HCT116 (cell line): Measurements from ENCODE around the gene MELTF. TPM values are rescaled to one million over a fixed set of nuclear protein-coding genes. Genes with fewer than 3 reads are reported as not detected.
A peak's percentile ranks its signal among the peaks of the same experiment; 100 is the strongest.

Experiments
- ATAC-seq: fragments of 200-7000 bp; cut with Tn5 transposase; 2 replicates; pipeline ENCODE4 v1.9.1; 2020; ENCODE audit warnings: mild to moderate bottlenecking, moderate library complexity
- BruUV-seq: library from RNA; stranded (reverse); fragments of 400-500 nt; replicated peaks from 2 replicates; lab custom pipeline; 2021; lab: Mats Ljungman, UMichigan
- CTCF ChIA-PET: fragments of 300-600 bp; sonication (Branson Sonifier 250); formaldehyde crosslinking; loops from one replicate; lab custom pipeline; 2021; ENCODE audit warnings: antibody characterized with exemption; lab: Charles Lee
- POLR2A ChIA-PET: fragments of 300-600, 350-600 bp; sonication (Branson Sonifier 250); formaldehyde crosslinking; loops from one replicate; lab custom pipeline; 2021; ENCODE audit warnings: antibody characterized with exemption; lab: Charles Lee
- RAD21 ChIA-PET, 2 experiments: fragments of 300-600 bp; sonication (Branson Sonifier 250); formaldehyde crosslinking; loops; one replicate each; lab custom pipeline; 2023; ENCODE audit warnings: low total read pairs in 2 of 2; ENCODE audit not compliant: uncharacterized antibody in 2 of 2, unreplicated experiment in 2 of 2, low non-redundant PET in 1 of 2; lab: Charles Lee
- DNase-seq: peaks from one replicate; pipeline ENCODE4 v3.0.0-alpha.2; 2010; ENCODE audit warnings: low read depth, low spot score
- H2AFZ ChIP-seq: fragments of 200-600 bp; shearing (Covaris generic), sonication (generic); 2 replicates; pipeline ENCODE4 v1.6.1; 2017; ENCODE audit warnings: low read depth, mixed run types, mixed read lengths, antibody characterized with exemption, low read length; ENCODE audit not compliant: poor library complexity, severe bottlenecking
- H3K27ac ChIP-seq: 2 replicates; pipeline ENCODE4 v1.5.1; 2012; ENCODE audit warnings: low read depth, low read length
- H3K27me3 ChIP-seq: fragments of 200-600 bp; sonication (generic); 2 replicates; pipeline ENCODE4 v1.6.1; 2016; ENCODE audit warnings: mixed run types, low read length, mixed read lengths; ENCODE audit not compliant: insufficient read depth
- H3K36me3 ChIP-seq, 2 experiments: fragments of 200-500 bp in 1 of 2; fragments of 200-600 bp in 1 of 2; sonication (Bioruptor generic) in 1 of 2; sonication (generic) in 1 of 2; 2 replicates each; pipeline versions ENCODE4 v1.5.1 to v1.6.1; 2014 to 2016; ENCODE audit warnings: low read length in 2 of 2, inconsistent platforms in 1 of 2, mixed read lengths in 1 of 2, mixed run types in 1 of 2; ENCODE audit not compliant: insufficient read depth in 2 of 2, control insufficient read depth in 1 of 2
- H3K4me1 ChIP-seq, 2 experiments: fragments of 200-600 bp in 1 of 2; sonication (generic) in 1 of 2; 2 replicates each; pipeline versions ENCODE4 v1.5.1 to v1.6.1; 2012 to 2017; ENCODE audit warnings: low read length in 2 of 2, inconsistent platforms in 1 of 2, mild to moderate bottlenecking in 1 of 2, mixed read lengths in 1 of 2, mixed run types in 1 of 2, moderate library complexity in 1 of 2; ENCODE audit not compliant: insufficient read depth in 2 of 2, control insufficient read depth in 1 of 2
- H3K4me2 ChIP-seq: fragments of 200-600 bp; sonication (generic); 2 replicates; pipeline ENCODE4 v1.6.1; 2017; ENCODE audit warnings: mixed run types, low read length, mixed read lengths
- H3K4me3 ChIP-seq, 2 experiments: fragments of 200-600 bp in 1 of 2; sonication (generic) in 1 of 2; replicated peaks in 1 of 2; 2 replicates each; pipeline ENCODE4 v1.5.1; 2011 to 2016; ENCODE audit warnings: low read length in 2 of 2, control low read depth in 1 of 2, low read depth in 1 of 2, mild to moderate bottlenecking in 1 of 2, mixed read lengths in 1 of 2, mixed run types in 1 of 2
- H3K79me2 ChIP-seq: fragments of 200-600 bp; sonication (generic); 2 replicates; pipeline ENCODE4 v1.6.1; 2017; ENCODE audit warnings: mild to moderate bottlenecking, mixed run types, low read length, moderate library complexity, mixed read lengths; ENCODE audit not compliant: insufficient read depth
- H3K9ac ChIP-seq: fragments of 200-600 bp; sonication (generic); 2 replicates; pipeline ENCODE4 v1.6.1; 2016; ENCODE audit warnings: low read length, mixed read lengths
- H3K9me2 ChIP-seq: fragments of 200-600 bp; sonication (generic), shearing (Covaris generic); 2 replicates; pipeline ENCODE4 v1.6.1; 2017; ENCODE audit warnings: mixed run types, mild to moderate bottlenecking, moderate library complexity; ENCODE audit not compliant: insufficient read depth
- H3K9me3 ChIP-seq, 2 experiments: fragments of 200-500 bp in 1 of 2; fragments of 200-600 bp in 1 of 2; sonication (Bioruptor generic) in 1 of 2; sonication (generic) in 1 of 2; 2 replicates each; pipeline ENCODE4 v1.6.1; 2014 to 2017; ENCODE audit warnings: low read length in 2 of 2, mixed read lengths in 2 of 2, inconsistent platforms in 1 of 2, low read depth in 1 of 2, mild to moderate bottlenecking in 1 of 2, mixed run types in 1 of 2, moderate library complexity in 1 of 2; ENCODE audit not compliant: control insufficient read depth in 1 of 2, insufficient read depth in 1 of 2
- H4K20me1 ChIP-seq: fragments of 200-600 bp; sonication (generic), shearing (Covaris generic); 2 replicates; pipeline ENCODE4 v1.6.1; 2017; ENCODE audit warnings: mixed run types, mild to moderate bottlenecking, moderate library complexity; ENCODE audit not compliant: insufficient read depth
- CEBPB ChIP-seq: IDR thresholded peaks from 2 replicates; pipeline ENCODE4 v1.6.1; 2012; ENCODE audit warnings: low read depth
- EGR1 ChIP-seq: IDR thresholded peaks from 2 replicates; pipeline ENCODE4 v1.6.1; 2012; ENCODE audit warnings: low read depth
- ELF1 ChIP-seq: IDR thresholded peaks from 2 replicates; pipeline ENCODE4 v1.6.1; 2012; ENCODE audit warnings: low read depth, borderline replicate concordance
- EZH2 ChIP-seq: fragments of 200-600 bp; sonication (generic); IDR thresholded peaks from 2 replicates; pipeline ENCODE4 v1.6.1; 2017; ENCODE audit warnings: antibody characterized with exemption, mixed run types
- FOSL1 ChIP-seq: IDR thresholded peaks from 2 replicates; pipeline ENCODE4 v1.6.1; 2012; ENCODE audit warnings: low read depth
- JUND ChIP-seq: IDR thresholded peaks from 2 replicates; pipeline ENCODE4 v1.6.1; 2012
- POLR2A ChIP-seq: IDR thresholded peaks from 2 replicates; pipeline ENCODE4 v1.7.0; 2011; ENCODE audit warnings: borderline replicate concordance; ENCODE audit not compliant: insufficient read depth, insufficient read length; ENCODE audit errors: extremely low read depth
- POLR2AphosphoS5 ChIP-seq: IDR thresholded peaks from 2 replicates; pipeline ENCODE4 v1.6.1; 2011; ENCODE audit warnings: mild to moderate bottlenecking, low read depth, low read length, moderate library complexity
- SIN3A ChIP-seq: IDR thresholded peaks from 2 replicates; pipeline ENCODE4 v1.6.1; 2012; ENCODE audit warnings: low read depth
- SP1 ChIP-seq: IDR thresholded peaks from 2 replicates; pipeline ENCODE4 v1.6.1; 2012; ENCODE audit warnings: low read depth
- SRF ChIP-seq: IDR thresholded peaks from 2 replicates; pipeline ENCODE4 v1.6.1; 2012; ENCODE audit warnings: low read depth
- intact Hi-C: fragments of 100-400 bp; cut with micrococcal nuclease; formaldehyde crosslinking; loops from 2 replicates; pipeline ENCODE4 v1.10.0; 2022
- total RNA-seq: library from RNA; stranded (reverse); gene quantifications from one replicate; pipeline ENCODE4 v1.2.1, GENCODE V29; 2021; ENCODE audit not compliant: unreplicated experiment
- TF ChIP-seq, protein P1 (sequence below): IDR thresholded peaks from 2 replicates; pipeline ENCODE4 v1.6.1; 2012; ENCODE audit warnings: low read depth
- TF ChIP-seq, protein P2 (sequence below): IDR thresholded peaks from 2 replicates; pipeline ENCODE4 v1.6.1; 2011; ENCODE audit warnings: mild to moderate bottlenecking, low read length, moderate library complexity; ENCODE audit not compliant: insufficient replicate concordance; ENCODE audit errors: extremely low read depth
- TF ChIP-seq, protein P3 (sequence below), 3 experiments: fragments of 200-600 bp in 1 of 3; sonication (generic) in 1 of 3; IDR thresholded peaks in 2 of 3; conservative IDR thresholded peaks in 1 of 3; 2 replicates each; pipeline ENCODE4 v1.5.1; 2012 to 2017; ENCODE audit warnings: low read depth in 2 of 3, low read length in 2 of 3, antibody characterized with exemption in 1 of 3, borderline replicate concordance in 1 of 3, control low read depth in 1 of 3, mild to moderate bottlenecking in 1 of 3, mixed read lengths in 1 of 3, mixed run types in 1 of 3, moderate library complexity in 1 of 3; ENCODE audit not compliant: insufficient read depth in 1 of 3
- TF ChIP-seq, protein P4 (sequence below): IDR thresholded peaks from 2 replicates; pipeline ENCODE4 v1.6.1; 2012

MELTF gene
- total RNA-seq, 1 experiment from 2014 or later: 47.6 TPM

DNA sequence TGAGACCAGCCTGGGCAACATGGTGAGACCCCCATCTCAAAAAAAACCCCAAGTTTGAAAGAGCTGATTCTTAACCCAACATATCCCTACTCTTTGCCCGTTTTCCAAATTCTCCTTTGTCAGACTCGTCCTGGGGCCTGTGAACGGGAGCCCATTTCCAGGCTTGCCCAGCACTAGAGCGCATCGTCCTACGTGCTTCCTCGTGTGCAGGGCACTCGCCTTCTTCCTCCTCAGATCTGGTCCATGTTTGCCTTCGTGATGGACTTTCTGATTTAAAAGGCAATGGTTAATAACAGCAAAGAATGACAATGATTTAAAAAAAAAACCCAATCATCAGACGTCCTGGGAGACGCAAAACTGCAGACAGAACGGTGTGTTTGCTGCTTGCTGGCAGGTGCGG, 10.1 kb downstream of the MELTF start (continued):
- TF ChIP-seq, protein P1, sequence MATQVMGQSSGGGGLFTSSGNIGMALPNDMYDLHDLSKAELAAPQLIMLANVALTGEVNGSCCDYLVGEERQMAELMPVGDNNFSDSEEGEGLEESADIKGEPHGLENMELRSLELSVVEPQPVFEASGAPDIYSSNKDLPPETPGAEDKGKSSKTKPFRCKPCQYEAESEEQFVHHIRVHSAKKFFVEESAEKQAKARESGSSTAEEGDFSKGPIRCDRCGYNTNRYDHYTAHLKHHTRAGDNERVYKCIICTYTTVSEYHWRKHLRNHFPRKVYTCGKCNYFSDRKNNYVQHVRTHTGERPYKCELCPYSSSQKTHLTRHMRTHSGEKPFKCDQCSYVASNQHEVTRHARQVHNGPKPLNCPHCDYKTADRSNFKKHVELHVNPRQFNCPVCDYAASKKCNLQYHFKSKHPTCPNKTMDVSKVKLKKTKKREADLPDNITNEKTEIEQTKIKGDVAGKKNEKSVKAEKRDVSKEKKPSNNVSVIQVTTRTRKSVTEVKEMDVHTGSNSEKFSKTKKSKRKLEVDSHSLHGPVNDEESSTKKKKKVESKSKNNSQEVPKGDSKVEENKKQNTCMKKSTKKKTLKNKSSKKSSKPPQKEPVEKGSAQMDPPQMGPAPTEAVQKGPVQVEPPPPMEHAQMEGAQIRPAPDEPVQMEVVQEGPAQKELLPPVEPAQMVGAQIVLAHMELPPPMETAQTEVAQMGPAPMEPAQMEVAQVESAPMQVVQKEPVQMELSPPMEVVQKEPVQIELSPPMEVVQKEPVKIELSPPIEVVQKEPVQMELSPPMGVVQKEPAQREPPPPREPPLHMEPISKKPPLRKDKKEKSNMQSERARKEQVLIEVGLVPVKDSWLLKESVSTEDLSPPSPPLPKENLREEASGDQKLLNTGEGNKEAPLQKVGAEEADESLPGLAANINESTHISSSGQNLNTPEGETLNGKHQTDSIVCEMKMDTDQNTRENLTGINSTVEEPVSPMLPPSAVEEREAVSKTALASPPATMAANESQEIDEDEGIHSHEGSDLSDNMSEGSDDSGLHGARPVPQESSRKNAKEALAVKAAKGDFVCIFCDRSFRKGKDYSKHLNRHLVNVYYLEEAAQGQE: no peak
- TF ChIP-seq JUND: no peak

DNA sequence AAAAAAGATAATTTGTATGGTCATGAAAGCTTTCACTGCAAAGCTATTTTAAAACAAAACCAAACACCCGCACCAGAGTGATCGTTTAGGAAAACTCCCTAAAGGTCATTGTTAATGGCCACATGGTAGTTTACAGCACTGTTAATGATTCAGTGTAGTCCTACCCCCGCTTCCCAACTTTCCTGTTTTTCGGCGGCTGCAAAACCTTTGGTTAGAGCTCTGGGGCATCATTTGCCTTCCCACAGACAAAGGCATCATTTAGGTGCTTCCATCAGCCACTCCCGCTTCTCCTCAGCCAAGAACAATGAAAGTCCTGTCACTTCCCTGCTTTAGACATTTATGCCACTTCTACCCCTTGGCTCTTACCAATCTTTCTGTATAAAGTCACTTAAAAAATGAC, 10.6 kb downstream of the MELTF start:
- no peak for DNase-seq
- Histone ChIP-seq H3K4me3 (no peak overlapping the region), H3K9ac (no peak overlapping the region), H3K4me2 (no peak overlapping the region), H4K20me1 (no peaks in the 10 kb centered on the region), H2AFZ (no peak overlapping the region), H3K27me3 (no peaks in the 10 kb centered on the region), H3K9me2 (no peaks in the 10 kb centered on the region), H3K79me2 (no peaks in the 10 kb centered on the region), H3K9me3 (no peaks in the 10 kb centered on the region), H3K4me1 (peaks cover 0 to 8% of the 10 kb centered on the region in 2 experiments; a peak in 1 of 4 replicates), H3K36me3 (no peaks in the 10 kb centered on the region), H3K27ac (no peak overlapping the region)
- TSS peak; percentile 23 for BruUV-seq
- RAD21 ChIA-PET: no interaction called here
- no peak for ATAC-seq
- CTCF ChIA-PET: no interaction called here
- intact Hi-C loops: no loop called here
- POLR2A ChIA-PET: no interaction called here
- TF ChIP-seq, protein P2, sequence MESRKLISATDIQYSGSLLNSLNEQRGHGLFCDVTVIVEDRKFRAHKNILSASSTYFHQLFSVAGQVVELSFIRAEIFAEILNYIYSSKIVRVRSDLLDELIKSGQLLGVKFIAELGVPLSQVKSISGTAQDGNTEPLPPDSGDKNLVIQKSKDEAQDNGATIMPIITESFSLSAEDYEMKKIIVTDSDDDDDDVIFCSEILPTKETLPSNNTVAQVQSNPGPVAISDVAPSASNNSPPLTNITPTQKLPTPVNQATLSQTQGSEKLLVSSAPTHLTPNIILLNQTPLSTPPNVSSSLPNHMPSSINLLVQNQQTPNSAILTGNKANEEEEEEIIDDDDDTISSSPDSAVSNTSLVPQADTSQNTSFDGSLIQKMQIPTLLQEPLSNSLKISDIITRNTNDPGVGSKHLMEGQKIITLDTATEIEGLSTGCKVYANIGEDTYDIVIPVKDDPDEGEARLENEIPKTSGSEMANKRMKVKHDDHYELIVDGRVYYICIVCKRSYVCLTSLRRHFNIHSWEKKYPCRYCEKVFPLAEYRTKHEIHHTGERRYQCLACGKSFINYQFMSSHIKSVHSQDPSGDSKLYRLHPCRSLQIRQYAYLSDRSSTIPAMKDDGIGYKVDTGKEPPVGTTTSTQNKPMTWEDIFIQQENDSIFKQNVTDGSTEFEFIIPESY: no peak
- TF ChIP-seq FOSL1 (no peak), SRF (no peak), ELF1 (no peak), EZH2 (no peak), SP1 (no peak), CEBPB (no peak), EGR1 (no peak), POLR2A (no peak), POLR2AphosphoS5 (no peak), SIN3A (no peak)
- TF ChIP-seq, protein P3, sequence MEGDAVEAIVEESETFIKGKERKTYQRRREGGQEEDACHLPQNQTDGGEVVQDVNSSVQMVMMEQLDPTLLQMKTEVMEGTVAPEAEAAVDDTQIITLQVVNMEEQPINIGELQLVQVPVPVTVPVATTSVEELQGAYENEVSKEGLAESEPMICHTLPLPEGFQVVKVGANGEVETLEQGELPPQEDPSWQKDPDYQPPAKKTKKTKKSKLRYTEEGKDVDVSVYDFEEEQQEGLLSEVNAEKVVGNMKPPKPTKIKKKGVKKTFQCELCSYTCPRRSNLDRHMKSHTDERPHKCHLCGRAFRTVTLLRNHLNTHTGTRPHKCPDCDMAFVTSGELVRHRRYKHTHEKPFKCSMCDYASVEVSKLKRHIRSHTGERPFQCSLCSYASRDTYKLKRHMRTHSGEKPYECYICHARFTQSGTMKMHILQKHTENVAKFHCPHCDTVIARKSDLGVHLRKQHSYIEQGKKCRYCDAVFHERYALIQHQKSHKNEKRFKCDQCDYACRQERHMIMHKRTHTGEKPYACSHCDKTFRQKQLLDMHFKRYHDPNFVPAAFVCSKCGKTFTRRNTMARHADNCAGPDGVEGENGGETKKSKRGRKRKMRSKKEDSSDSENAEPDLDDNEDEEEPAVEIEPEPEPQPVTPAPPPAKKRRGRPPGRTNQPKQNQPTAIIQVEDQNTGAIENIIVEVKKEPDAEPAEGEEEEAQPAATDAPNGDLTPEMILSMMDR (IDR thresholded peaks at IDR 0.05 in 2 of 3, conservative IDR thresholded peaks at IDR 0.05 in 1 of 3; ENCODE audit: borderline replicate concordance in 1 of 3, insufficient read depth in 1 of 3, low read depth in 2 of 3, low read length in 2 of 3): no peak
- TF ChIP-seq, protein P4, sequence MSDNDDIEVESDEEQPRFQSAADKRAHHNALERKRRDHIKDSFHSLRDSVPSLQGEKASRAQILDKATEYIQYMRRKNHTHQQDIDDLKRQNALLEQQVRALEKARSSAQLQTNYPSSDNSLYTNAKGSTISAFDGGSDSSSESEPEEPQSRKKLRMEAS: no peak
- TF ChIP-seq, protein P1: no peak
